Tibial artery (tissue), 4 donors: ENCODE results near the gene TTN.

ENCODE experiments used
- DNase-seq, 2 donors: peaks; one replicate each; pipeline ENCODE4 v3.0.0-alpha.2; 2019
- H3K27ac ChIP-seq, 2 donors: fragments of 200-600 bp; sonication (generic) in 1 of 2; 1 replicate in 1 of 2; 2 replicates in 1 of 2; pipeline ENCODE4 v1.5.1; 2018 to 2019; ENCODE audit warnings: mild to moderate bottlenecking in 1 of 2
- H3K27me3 ChIP-seq, 2 donors: fragments of 200-600 bp; sonication (generic) in 1 of 2; one replicate each; pipeline versions ENCODE4 v1.5.1 to v1.6.0; 2016 to 2019
- H3K36me3 ChIP-seq, 3 donors: fragments of 200-600 bp; sonication (generic) in 2 of 3; one replicate each; pipeline ENCODE4 v1.5.1; 2016 to 2019; ENCODE audit warnings: mild to moderate bottlenecking in 2 of 3
- H3K4me1 ChIP-seq, 4 donors: fragments of 200-600 bp; sonication (generic) in 2 of 4; 1 replicate in 3 of 4; 2 replicates in 1 of 4; pipeline ENCODE4 v1.5.1; 2016 to 2019
- H3K4me3 ChIP-seq, 2 donors: fragments of 200-600 bp; sonication (generic) in 1 of 2; 1 replicate in 1 of 2; 2 replicates in 1 of 2; pipeline ENCODE4 v1.5.1; 2018 to 2019; ENCODE audit warnings: mild to moderate bottlenecking in 2 of 2
- H3K9me3 ChIP-seq, 3 donors: fragments of 200-600 bp; sonication (generic) in 1 of 3; one replicate each; pipeline ENCODE4 v1.5.1; 2016 to 2019
- CTCF ChIP-seq, 2 experiments: fragments of 200-600 bp in 1 of 2; fragments of 450-650 bp in 1 of 2; IDR thresholded peaks; one replicate each; pipeline ENCODE4 v1.5.1; 2017 to 2019; ENCODE audit warnings: antibody characterized with exemption in 2 of 2, mild to moderate bottlenecking in 1 of 2, moderate library complexity in 1 of 2
- intact Hi-C: fragments of 100-400 bp; cut with DNase I; formaldehyde crosslinking; loops from one replicate; pipeline ENCODE4 v1.15.0; 2023; ENCODE audit warnings: low total_unique reads

Gene TTN

GRCh38 chr2:178723786-178724346 lies 83.4 kb downstream of the TTN start:
- DNase-seq: no peak
- no peak for TF ChIP-seq CTCF (IDR thresholded peaks at IDR 0.05)
- Histone ChIP-seq H3K4me3 (no peak overlapping the region), H3K27me3 (no peaks in the 10 kb centered on the region), H3K9me3 (peaks cover 0 to 18% (median 3%) of the 10 kb centered on the region in 3 donors), H3K27ac (no peak overlapping the region), H3K4me1 (no peaks in the 10 kb centered on the region), H3K36me3 (no peaks in the 10 kb centered on the region)
- intact Hi-C loops: no loop called here

GRCh38 chr2:178722296-178722695 lies 84.9 kb downstream of the TTN start:
- Histone ChIP-seq H3K27me3 (no peaks in the 10 kb centered on the region), H3K27ac (no peak overlapping the region), H3K4me3 (no peak overlapping the region), H3K4me1 (no peaks in the 10 kb centered on the region), H3K36me3 (no peaks in the 10 kb centered on the region), H3K9me3 (peaks cover 0 to 22% (median 3%) of the 10 kb centered on the region in 3 donors)
- intact Hi-C loops: no loop called here
- no peak for TF ChIP-seq CTCF (IDR thresholded peaks at IDR 0.05)
- DNase-seq: no peak

- Histone ChIP-seq H3K4me1 (no peaks in the 10 kb centered on the region), H3K9me3 (peaks cover 0 to 28% (median 0%) of the 10 kb centered on the region in 3 donors), H3K36me3 (no peaks in the 10 kb centered on the region), H3K4me3 (no peak overlapping the region), H3K27me3 (no peaks in the 10 kb centered on the region), H3K27ac (no peak overlapping the region)
- no peak for TF ChIP-seq CTCF (IDR thresholded peaks at IDR 0.05)
- no peak for DNase-seq
- intact Hi-C loops: no loop called here
Observed at GRCh38 chr2:178718988-178719387, 88.2 kb downstream of the TTN start.

GRCh38 chr2:178718283-178718682 lies 88.9 kb downstream of the TTN start:
- intact Hi-C loops: no loop called here
- Histone ChIP-seq H3K4me1 (no peaks in the 10 kb centered on the region), H3K36me3 (no peaks in the 10 kb centered on the region), H3K9me3 (peaks cover 0 to 28% (median 0%) of the 10 kb centered on the region in 3 donors), H3K27me3 (no peaks in the 10 kb centered on the region), H3K4me3 (no peak overlapping the region), H3K27ac (no peak overlapping the region)
- no peak for DNase-seq
- TF ChIP-seq CTCF (IDR thresholded peaks at IDR 0.05): no peak

- Histone ChIP-seq H3K36me3 (no peaks in the 10 kb centered on the region), H3K27ac (no peak overlapping the region), H3K9me3 (peaks cover 0 to 21% (median 0%) of the 10 kb centered on the region in 3 donors), H3K4me3 (no peak overlapping the region), H3K4me1 (no peaks in the 10 kb centered on the region), H3K27me3 (no peaks in the 10 kb centered on the region)
- DNase-seq: no peak
- TF ChIP-seq CTCF (IDR thresholded peaks at IDR 0.05): no peak
- intact Hi-C loops: no loop called here
Observed at GRCh38 chr2:178716394-178716793, 90.8 kb downstream of the TTN start.

- no peak for DNase-seq
- intact Hi-C loops: no loop called here
- H3K4me3 ChIP-seq: no peak overlapping the region
- peaks cover 0 to 17% (median 0%) of the 10 kb centered on the region in 3 donors for H3K9me3 ChIP-seq
- no peaks in the 10 kb centered on the region for H3K27me3 ChIP-seq
- no peaks in the 10 kb centered on the region for H3K36me3 ChIP-seq
- H3K27ac ChIP-seq: no peak overlapping the region
- H3K4me1 ChIP-seq: no peaks in the 10 kb centered on the region
- no peak for TF ChIP-seq CTCF (IDR thresholded peaks at IDR 0.05)
Observed at GRCh38 chr2:178715366-178715765, 91.9 kb downstream of the TTN start.
